Measurements from ENCODE around the gene GAST.

GRCh38 chr17:41666708-41667279 lies 45.3 kb upstream of the GAST start:
- TF ChIP-seq CTCF (conservative IDR thresholded peaks at IDR 0.05; ENCODE audit: low read depth in 2 of 2) (peak; percentile 94 to 95), POLR2AphosphoS5 (IDR thresholded peaks at IDR 0.05; ENCODE audit: low read depth) (no peak), EZH2phosphoT487 (IDR thresholded peaks at IDR 0.05; ENCODE audit: unreplicated experiment) (no peak), EZH2 (IDR thresholded peaks at IDR 0.05; ENCODE audit: low read depth, unreplicated experiment) (no peak), ZNF331 (CRISPR knock-in tag; IDR thresholded peaks at IDR 0.05; ENCODE audit: low read depth) (no peak), CREB1 (CRISPR knock-in tag; IDR thresholded peaks at IDR 0.05; ENCODE audit: low read depth) (no peak), JUNB (IDR thresholded peaks at IDR 0.05; ENCODE audit: unreplicated experiment) (no peak), ZNF114 (CRISPR knock-in tag; IDR thresholded peaks at IDR 0.05) (no peak)
- TF ChIP-seq, protein P1, sequence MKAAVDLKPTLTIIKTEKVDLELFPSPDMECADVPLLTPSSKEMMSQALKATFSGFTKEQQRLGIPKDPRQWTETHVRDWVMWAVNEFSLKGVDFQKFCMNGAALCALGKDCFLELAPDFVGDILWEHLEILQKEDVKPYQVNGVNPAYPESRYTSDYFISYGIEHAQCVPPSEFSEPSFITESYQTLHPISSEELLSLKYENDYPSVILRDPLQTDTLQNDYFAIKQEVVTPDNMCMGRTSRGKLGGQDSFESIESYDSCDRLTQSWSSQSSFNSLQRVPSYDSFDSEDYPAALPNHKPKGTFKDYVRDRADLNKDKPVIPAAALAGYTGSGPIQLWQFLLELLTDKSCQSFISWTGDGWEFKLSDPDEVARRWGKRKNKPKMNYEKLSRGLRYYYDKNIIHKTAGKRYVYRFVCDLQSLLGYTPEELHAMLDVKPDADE (IDR thresholded peaks at IDR 0.05): no peak
- TF ChIP-seq, protein P2, sequence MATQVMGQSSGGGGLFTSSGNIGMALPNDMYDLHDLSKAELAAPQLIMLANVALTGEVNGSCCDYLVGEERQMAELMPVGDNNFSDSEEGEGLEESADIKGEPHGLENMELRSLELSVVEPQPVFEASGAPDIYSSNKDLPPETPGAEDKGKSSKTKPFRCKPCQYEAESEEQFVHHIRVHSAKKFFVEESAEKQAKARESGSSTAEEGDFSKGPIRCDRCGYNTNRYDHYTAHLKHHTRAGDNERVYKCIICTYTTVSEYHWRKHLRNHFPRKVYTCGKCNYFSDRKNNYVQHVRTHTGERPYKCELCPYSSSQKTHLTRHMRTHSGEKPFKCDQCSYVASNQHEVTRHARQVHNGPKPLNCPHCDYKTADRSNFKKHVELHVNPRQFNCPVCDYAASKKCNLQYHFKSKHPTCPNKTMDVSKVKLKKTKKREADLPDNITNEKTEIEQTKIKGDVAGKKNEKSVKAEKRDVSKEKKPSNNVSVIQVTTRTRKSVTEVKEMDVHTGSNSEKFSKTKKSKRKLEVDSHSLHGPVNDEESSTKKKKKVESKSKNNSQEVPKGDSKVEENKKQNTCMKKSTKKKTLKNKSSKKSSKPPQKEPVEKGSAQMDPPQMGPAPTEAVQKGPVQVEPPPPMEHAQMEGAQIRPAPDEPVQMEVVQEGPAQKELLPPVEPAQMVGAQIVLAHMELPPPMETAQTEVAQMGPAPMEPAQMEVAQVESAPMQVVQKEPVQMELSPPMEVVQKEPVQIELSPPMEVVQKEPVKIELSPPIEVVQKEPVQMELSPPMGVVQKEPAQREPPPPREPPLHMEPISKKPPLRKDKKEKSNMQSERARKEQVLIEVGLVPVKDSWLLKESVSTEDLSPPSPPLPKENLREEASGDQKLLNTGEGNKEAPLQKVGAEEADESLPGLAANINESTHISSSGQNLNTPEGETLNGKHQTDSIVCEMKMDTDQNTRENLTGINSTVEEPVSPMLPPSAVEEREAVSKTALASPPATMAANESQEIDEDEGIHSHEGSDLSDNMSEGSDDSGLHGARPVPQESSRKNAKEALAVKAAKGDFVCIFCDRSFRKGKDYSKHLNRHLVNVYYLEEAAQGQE (IDR thresholded peaks at IDR 0.05; ENCODE audit: unreplicated experiment): no peak
- TF ChIP-seq, protein P3, sequence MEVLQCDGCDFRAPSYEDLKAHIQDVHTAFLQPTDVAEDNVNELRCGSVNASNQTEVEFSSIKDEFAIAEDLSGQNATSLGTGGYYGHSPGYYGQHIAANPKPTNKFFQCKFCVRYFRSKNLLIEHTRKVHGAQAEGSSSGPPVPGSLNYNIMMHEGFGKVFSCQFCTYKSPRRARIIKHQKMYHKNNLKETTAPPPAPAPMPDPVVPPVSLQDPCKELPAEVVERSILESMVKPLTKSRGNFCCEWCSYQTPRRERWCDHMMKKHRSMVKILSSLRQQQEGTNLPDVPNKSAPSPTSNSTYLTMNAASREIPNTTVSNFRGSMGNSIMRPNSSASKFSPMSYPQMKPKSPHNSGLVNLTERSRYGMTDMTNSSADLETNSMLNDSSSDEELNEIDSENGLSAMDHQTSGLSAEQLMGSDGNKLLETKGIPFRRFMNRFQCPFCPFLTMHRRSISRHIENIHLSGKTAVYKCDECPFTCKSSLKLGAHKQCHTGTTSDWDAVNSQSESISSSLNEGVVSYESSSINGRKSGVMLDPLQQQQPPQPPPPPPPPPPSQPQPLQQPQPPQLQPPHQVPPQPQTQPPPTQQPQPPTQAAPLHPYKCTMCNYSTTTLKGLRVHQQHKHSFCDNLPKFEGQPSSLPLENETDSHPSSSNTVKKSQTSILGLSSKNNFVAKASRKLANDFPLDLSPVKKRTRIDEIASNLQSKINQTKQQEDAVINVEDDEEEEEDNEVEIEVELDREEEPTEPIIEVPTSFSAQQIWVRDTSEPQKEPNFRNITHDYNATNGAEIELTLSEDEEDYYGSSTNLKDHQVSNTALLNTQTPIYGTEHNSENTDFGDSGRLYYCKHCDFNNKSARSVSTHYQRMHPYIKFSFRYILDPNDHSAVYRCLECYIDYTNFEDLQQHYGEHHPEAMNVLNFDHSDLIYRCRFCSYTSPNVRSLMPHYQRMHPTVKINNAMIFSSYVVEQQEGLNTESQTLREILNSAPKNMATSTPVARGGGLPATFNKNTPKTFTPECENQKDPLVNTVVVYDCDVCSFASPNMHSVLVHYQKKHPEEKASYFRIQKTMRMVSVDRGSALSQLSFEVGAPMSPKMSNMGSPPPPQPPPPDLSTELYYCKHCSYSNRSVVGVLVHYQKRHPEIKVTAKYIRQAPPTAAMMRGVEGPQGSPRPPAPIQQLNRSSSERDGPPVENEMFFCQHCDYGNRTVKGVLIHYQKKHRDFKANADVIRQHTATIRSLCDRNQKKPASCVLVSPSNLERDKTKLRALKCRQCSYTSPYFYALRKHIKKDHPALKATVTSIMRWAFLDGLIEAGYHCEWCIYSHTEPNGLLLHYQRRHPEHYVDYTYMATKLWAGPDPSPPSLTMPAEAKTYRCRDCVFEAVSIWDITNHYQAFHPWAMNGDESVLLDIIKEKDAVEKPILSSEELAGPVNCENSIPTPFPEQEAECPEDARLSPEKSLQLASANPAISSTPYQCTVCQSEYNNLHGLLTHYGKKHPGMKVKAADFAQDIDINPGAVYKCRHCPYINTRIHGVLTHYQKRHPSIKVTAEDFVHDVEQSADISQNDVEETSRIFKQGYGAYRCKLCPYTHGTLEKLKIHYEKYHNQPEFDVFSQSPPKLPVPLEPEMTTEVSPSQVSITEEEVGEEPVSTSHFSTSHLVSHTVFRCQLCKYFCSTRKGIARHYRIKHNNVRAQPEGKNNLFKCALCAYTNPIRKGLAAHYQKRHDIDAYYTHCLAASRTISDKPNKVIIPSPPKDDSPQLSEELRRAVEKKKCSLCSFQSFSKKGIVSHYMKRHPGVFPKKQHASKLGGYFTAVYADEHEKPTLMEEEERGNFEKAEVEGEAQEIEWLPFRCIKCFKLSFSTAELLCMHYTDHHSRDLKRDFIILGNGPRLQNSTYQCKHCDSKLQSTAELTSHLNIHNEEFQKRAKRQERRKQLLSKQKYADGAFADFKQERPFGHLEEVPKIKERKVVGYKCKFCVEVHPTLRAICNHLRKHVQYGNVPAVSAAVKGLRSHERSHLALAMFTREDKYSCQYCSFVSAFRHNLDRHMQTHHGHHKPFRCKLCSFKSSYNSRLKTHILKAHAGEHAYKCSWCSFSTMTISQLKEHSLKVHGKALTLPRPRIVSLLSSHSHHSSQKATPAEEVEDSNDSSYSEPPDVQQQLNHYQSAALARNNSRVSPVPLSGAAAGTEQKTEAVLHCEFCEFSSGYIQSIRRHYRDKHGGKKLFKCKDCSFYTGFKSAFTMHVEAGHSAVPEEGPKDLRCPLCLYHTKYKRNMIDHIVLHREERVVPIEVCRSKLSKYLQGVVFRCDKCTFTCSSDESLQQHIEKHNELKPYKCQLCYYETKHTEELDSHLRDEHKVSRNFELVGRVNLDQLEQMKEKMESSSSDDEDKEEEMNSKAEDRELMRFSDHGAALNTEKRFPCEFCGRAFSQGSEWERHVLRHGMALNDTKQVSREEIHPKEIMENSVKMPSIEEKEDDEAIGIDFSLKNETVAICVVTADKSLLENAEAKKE (CRISPR knock-in tag; IDR thresholded peaks at IDR 0.05): no peak

Measured in GM23338 (cell line).